ENCODE results near the gene TGFBR1.

The TGFBR1 gene

DNA sequence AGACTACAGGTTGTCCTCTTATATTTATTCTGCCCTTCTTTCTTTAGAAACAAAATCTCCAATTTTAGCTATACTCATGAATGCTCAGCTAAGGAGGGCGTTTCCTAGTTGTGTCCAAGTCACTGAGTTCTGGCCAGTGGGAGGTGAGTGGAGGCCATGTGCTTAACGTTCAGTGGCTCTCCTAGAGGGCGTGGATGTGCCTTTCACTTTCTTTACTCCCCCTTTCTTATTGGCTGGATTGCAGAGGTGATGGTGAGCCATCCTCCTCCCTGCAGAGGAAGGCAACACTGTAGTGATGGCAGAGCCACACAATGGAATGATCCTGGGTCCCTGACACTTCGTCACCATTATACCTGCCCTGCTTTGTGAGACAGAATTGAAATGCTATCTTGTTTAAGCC is 62.2 kb downstream of the TGFBR1 start:
- Histone ChIP-seq H3K4me1 (ENCODE audit: control insufficient read depth, insufficient read depth, low read length) (peaks cover 44% of the 10 kb centered on the region), H3K36me3 (ENCODE audit: control insufficient read depth, insufficient read depth, low read length) (no peaks in the 10 kb centered on the region), H3K27me3 (ENCODE audit: control insufficient read depth, insufficient read depth, low read length, poor library complexity, severe bottlenecking) (no peaks in the 10 kb centered on the region), H3K4me3 (ENCODE audit: insufficient read depth, low read depth, low read length) (no peak overlapping the region), H3K27ac (ENCODE audit: insufficient read depth, low read depth, low read length, poor library complexity, severe bottlenecking) (no peak overlapping the region), H3K9me3 (ENCODE audit: control insufficient read depth, low read length) (no peaks in the 10 kb centered on the region)
- 72 to 76% methylated on average over 4 of the region's 4 CpGs for WGBS, 2 experiments

GRCh38 chr9:99167694-99168093 is 62.8 kb downstream of the TGFBR1 start:
- H3K27me3 ChIP-seq (ENCODE audit: control insufficient read depth, insufficient read depth, low read length, poor library complexity, severe bottlenecking): no peaks in the 10 kb centered on the region
- H3K36me3 ChIP-seq (ENCODE audit: control insufficient read depth, insufficient read depth, low read length): no peaks in the 10 kb centered on the region
- no peaks in the 10 kb centered on the region for H3K9me3 ChIP-seq (ENCODE audit: control insufficient read depth, low read length)
- 77 to 83% methylated on average over 3 of the region's 3 CpGs for WGBS, 2 experiments
- H3K4me3 ChIP-seq (ENCODE audit: insufficient read depth, low read depth, low read length): no peak overlapping the region
- peaks cover 50% of the 10 kb centered on the region for H3K4me1 ChIP-seq (ENCODE audit: control insufficient read depth, insufficient read depth, low read length)
- no peak overlapping the region for H3K27ac ChIP-seq (ENCODE audit: insufficient read depth, low read depth, low read length, poor library complexity, severe bottlenecking)

DNA sequence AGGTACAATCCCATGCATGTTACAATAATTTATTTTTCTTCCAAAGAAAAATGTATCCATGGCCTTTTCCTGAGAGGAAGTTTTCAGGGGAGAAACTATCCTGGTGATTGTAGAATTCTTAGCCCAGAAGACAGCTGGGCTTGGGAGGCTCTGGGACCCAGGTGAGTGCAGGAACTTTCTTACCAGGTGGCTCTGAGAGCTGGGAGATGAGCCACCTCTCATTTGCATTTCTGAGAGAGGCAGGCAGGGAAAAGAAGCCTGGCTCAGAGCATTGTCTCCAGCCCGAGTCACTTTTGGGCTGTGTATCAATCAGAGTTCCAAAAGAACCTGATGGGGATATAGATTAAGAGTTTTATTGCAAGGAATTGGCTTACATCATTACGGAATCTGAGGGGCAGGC is 64.2 kb downstream of the TGFBR1 start:
- Histone ChIP-seq H3K27me3 (ENCODE audit: control insufficient read depth, insufficient read depth, low read length, poor library complexity, severe bottlenecking) (no peaks in the 10 kb centered on the region), H3K4me3 (ENCODE audit: insufficient read depth, low read depth, low read length) (no peak overlapping the region), H3K9me3 (ENCODE audit: control insufficient read depth, low read length) (no peaks in the 10 kb centered on the region), H3K27ac (ENCODE audit: insufficient read depth, low read depth, low read length, poor library complexity, severe bottlenecking) (no peak overlapping the region), H3K4me1 (ENCODE audit: control insufficient read depth, insufficient read depth, low read length) (peaks cover 64% of the 10 kb centered on the region), H3K36me3 (ENCODE audit: control insufficient read depth, insufficient read depth, low read length) (no peaks in the 10 kb centered on the region)
- 27 to 29% methylated on average over 2 of the region's 2 CpGs for WGBS, 2 experiments

DNA sequence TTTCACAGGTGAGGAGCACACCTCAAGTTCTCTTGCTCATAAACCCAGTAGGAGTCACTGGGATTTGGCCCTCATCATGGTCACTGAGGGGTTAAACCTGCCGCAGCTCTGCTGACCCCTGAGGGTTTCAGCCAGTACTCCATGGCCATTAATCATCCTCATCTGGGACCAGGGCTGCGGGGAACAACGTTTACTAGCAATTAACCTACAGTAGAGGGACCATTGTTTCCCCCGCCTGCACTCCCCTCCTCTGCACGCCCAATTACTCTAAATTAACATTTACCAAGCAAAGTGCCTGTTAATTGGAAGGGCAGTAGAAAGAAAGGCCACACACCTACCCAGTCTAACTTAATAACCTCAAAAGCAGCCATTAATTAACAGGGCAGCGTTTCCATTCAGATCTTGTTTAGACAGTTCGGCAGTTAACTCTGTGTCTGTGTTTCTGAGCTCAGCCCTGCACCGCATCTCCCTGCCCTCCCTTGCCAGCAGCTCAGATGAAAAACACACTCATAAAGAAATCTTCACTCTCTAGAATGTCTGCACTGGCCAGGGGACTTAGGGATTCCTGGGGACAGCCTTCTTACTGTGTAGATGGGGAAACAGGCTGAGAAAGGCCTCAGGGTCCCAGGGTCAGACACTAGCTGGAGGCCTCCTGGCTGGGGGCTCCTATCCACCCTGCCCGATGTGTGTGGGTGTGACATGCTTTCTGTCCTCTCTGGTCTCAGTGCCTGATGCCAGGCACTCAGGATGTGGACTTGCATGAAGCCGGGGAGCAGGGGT is 65.3 kb downstream of the TGFBR1 start:
- Histone ChIP-seq H3K4me1 (ENCODE audit: control insufficient read depth, insufficient read depth, low read length) (peaks cover 65% of the 10 kb centered on the region), H3K36me3 (ENCODE audit: control insufficient read depth, insufficient read depth, low read length) (no peaks in the 10 kb centered on the region), H3K27ac (ENCODE audit: insufficient read depth, low read depth, low read length, poor library complexity, severe bottlenecking) (peak overlapping the region; percentile 74), H3K4me3 (ENCODE audit: insufficient read depth, low read depth, low read length) (no peak overlapping the region), H3K27me3 (ENCODE audit: control insufficient read depth, insufficient read depth, low read length, poor library complexity, severe bottlenecking) (no peaks in the 10 kb centered on the region), H3K9me3 (ENCODE audit: control insufficient read depth, low read length) (no peaks in the 10 kb centered on the region)
- WGBS, 2 experiments: 15 to 19% methylated on average over 10 of the region's 10 CpGs

- H3K36me3 ChIP-seq (ENCODE audit: control insufficient read depth, insufficient read depth, low read length): no peaks in the 10 kb centered on the region
- H3K4me1 ChIP-seq (ENCODE audit: control insufficient read depth, insufficient read depth, low read length): peaks cover 68% of the 10 kb centered on the region
- no peaks in the 10 kb centered on the region for H3K9me3 ChIP-seq (ENCODE audit: control insufficient read depth, low read length)
- H3K27me3 ChIP-seq (ENCODE audit: control insufficient read depth, insufficient read depth, low read length, poor library complexity, severe bottlenecking): no peaks in the 10 kb centered on the region
- H3K4me3 ChIP-seq (ENCODE audit: insufficient read depth, low read depth, low read length): no peak overlapping the region
- WGBS, 2 experiments: 83 to 84% methylated on average over 15 of the region's 15 CpGs
- peak overlapping the region; percentile 36 for H3K27ac ChIP-seq (ENCODE audit: insufficient read depth, low read depth, low read length, poor library complexity, severe bottlenecking)
Observed at GRCh38 chr9:99171225-99172123, 66.6 kb downstream of the TGFBR1 start.

- no peak overlapping the region for H3K4me3 ChIP-seq (ENCODE audit: insufficient read depth, low read depth, low read length)
- H3K36me3 ChIP-seq (ENCODE audit: control insufficient read depth, insufficient read depth, low read length): no peaks in the 10 kb centered on the region
- WGBS, 2 experiments: 51 to 58% methylated on average over 10 of the region's 10 CpGs
- peaks cover 76% of the 10 kb centered on the region for H3K4me1 ChIP-seq (ENCODE audit: control insufficient read depth, insufficient read depth, low read length)
- H3K27me3 ChIP-seq (ENCODE audit: control insufficient read depth, insufficient read depth, low read length, poor library complexity, severe bottlenecking): no peaks in the 10 kb centered on the region
- peak overlapping the region; percentile 86 for H3K27ac ChIP-seq (ENCODE audit: insufficient read depth, low read depth, low read length, poor library complexity, severe bottlenecking)
- no peaks in the 10 kb centered on the region for H3K9me3 ChIP-seq (ENCODE audit: control insufficient read depth, low read length)
Observed at GRCh38 chr9:99172124-99173091, 67.5 kb downstream of the TGFBR1 start.

DNA sequence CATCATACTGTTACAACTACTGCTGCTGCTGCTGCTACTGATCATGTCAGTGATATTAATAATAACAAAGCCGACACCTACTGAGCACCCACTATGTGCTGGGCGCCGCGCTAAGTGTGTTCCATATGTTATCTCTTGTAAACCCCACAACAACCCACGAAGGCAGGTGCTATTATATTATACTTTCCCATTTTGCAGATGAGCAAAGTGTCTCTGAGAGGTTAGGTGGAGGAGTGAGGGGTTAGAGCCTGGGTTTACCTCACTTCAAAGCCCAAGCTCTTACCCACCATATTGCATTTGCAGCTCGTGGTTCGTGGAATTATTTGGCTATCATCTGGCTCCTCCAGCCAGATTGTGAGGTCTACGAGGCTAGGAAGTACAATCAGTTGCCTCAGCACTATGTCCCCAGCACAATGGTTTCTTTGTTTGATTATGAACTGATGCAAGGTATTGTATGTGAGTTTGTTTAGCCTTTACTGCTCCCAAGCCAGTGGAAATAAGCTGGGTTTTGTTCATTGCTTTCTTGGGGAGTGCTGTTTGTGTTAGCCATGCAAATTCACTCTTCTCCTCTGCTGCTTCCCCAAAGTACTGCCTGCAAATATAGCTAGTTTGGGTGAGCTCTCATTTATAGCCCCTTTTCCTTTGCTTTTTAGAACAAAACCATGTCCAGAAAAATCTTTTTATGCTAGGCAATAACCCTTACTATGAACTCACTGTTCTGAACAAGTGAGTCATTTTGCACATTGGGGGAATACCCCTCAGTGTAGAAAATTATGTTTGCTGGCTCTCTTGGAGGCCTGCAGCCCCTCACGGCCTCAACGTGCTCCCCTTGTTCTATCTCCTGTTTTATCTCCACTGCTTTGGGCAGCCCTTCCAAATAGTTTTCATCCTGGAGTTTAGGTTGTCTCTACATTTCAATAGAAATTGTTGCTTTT is 68.9 kb downstream of the TGFBR1 start:
- WGBS, 2 experiments: 83 to 85% methylated on average over 9 to 10 of the region's 10 CpGs
- peak overlapping the region; percentile 86 for H3K27ac ChIP-seq (ENCODE audit: insufficient read depth, low read depth, low read length, poor library complexity, severe bottlenecking)
- no peaks in the 10 kb centered on the region for H3K27me3 ChIP-seq (ENCODE audit: control insufficient read depth, insufficient read depth, low read length, poor library complexity, severe bottlenecking)
- peaks cover 63% of the 10 kb centered on the region for H3K4me1 ChIP-seq (ENCODE audit: control insufficient read depth, insufficient read depth, low read length)
- no peak overlapping the region for H3K4me3 ChIP-seq (ENCODE audit: insufficient read depth, low read depth, low read length)
- H3K9me3 ChIP-seq (ENCODE audit: control insufficient read depth, low read length): no peaks in the 10 kb centered on the region
- H3K36me3 ChIP-seq (ENCODE audit: control insufficient read depth, insufficient read depth, low read length): no peaks in the 10 kb centered on the region

DNA sequence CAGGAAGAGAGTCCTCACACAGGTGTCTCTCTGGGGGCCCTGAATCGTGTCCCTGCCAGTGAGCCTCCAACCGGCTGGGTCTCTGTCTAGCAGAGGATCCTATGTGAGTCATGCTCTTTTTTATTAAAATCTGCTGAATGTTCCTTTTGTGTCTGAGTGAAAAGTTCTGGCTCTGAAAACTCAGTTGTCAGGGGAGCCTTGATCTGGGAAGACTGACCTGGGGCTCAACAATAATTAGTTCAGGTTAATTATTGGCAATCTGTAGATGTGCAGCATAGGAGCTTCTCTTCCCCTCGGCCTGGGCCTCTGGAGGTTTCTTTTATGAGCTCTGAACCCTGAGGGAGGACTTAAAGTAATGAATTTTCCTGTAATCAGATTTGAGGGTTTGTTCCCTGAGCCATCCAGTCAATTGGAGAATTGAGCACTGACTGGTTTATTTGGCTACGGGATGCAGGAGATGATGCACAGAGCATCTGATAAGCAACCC is 71.7 kb downstream of the TGFBR1 start:
- no peak overlapping the region for H3K4me3 ChIP-seq (ENCODE audit: insufficient read depth, low read depth, low read length)
- H3K36me3 ChIP-seq (ENCODE audit: control insufficient read depth, insufficient read depth, low read length): no peaks in the 10 kb centered on the region
- no peaks in the 10 kb centered on the region for H3K27me3 ChIP-seq (ENCODE audit: control insufficient read depth, insufficient read depth, low read length, poor library complexity, severe bottlenecking)
- WGBS, 2 experiments: 61 to 63% methylated on average over 4 of the region's 4 CpGs
- H3K9me3 ChIP-seq (ENCODE audit: control insufficient read depth, low read length): no peaks in the 10 kb centered on the region
- no peak overlapping the region for H3K27ac ChIP-seq (ENCODE audit: insufficient read depth, low read depth, low read length, poor library complexity, severe bottlenecking)
- peaks cover 38% of the 10 kb centered on the region for H3K4me1 ChIP-seq (ENCODE audit: control insufficient read depth, insufficient read depth, low read length)
